GM23338 (cell line): ENCODE results near the gene LONRF3.

Experiments used
- EZH2 ChIP-seq: fragments of 200-600 bp; sonication (generic); IDR thresholded peaks from one replicate; pipeline ENCODE4 v1.8.0; 2017; ENCODE audit warnings: antibody characterized with exemption, mild to moderate bottlenecking, low read depth; ENCODE audit not compliant: unreplicated experiment
- JUNB ChIP-seq: IDR thresholded peaks from one replicate; pipeline ENCODE4 v1.6.1; 2016; ENCODE audit warnings: antibody characterized with exemption; ENCODE audit not compliant: unreplicated experiment
- NANOG ChIP-seq: IDR thresholded peaks from 2 replicates; pipeline ENCODE4 v1.6.1; 2016; ENCODE audit warnings: antibody characterized with exemption, borderline replicate concordance
- POLR2AphosphoS5 ChIP-seq: IDR thresholded peaks from 2 replicates; pipeline ENCODE4 v1.6.1; 2016; ENCODE audit warnings: antibody characterized with exemption, low read depth
- STAT1 ChIP-seq: IDR thresholded peaks from one replicate; pipeline ENCODE4 v1.6.1; 2016; ENCODE audit warnings: antibody characterized with exemption; ENCODE audit not compliant: unreplicated experiment
- TF ChIP-seq, protein P1 (sequence below), 2 experiments: fragments of 200-600 bp in 1 of 2; sonication (generic) in 1 of 2; conservative IDR thresholded peaks; 2 replicates each; pipeline versions ENCODE4 v1.5.1 to v1.6.1; 2016 to 2017; ENCODE audit warnings: antibody characterized with exemption in 2 of 2, low read depth in 2 of 2, mild to moderate bottlenecking in 2 of 2, moderate library complexity in 1 of 2
- TF ChIP-seq, protein P2 (sequence below): IDR thresholded peaks from one replicate; pipeline ENCODE4 v1.6.1; 2018; ENCODE audit warnings: antibody characterized with exemption; ENCODE audit not compliant: unreplicated experiment

- TF ChIP-seq POLR2AphosphoS5 (no peak), JUNB (no peak), EZH2 (no peak), NANOG (no peak), STAT1 (no peak)
- TF ChIP-seq, protein P1, sequence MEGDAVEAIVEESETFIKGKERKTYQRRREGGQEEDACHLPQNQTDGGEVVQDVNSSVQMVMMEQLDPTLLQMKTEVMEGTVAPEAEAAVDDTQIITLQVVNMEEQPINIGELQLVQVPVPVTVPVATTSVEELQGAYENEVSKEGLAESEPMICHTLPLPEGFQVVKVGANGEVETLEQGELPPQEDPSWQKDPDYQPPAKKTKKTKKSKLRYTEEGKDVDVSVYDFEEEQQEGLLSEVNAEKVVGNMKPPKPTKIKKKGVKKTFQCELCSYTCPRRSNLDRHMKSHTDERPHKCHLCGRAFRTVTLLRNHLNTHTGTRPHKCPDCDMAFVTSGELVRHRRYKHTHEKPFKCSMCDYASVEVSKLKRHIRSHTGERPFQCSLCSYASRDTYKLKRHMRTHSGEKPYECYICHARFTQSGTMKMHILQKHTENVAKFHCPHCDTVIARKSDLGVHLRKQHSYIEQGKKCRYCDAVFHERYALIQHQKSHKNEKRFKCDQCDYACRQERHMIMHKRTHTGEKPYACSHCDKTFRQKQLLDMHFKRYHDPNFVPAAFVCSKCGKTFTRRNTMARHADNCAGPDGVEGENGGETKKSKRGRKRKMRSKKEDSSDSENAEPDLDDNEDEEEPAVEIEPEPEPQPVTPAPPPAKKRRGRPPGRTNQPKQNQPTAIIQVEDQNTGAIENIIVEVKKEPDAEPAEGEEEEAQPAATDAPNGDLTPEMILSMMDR (conservative IDR thresholded peaks at IDR 0.05; ENCODE audit: low read depth in 2 of 2) = no peak
- TF ChIP-seq, protein P2, sequence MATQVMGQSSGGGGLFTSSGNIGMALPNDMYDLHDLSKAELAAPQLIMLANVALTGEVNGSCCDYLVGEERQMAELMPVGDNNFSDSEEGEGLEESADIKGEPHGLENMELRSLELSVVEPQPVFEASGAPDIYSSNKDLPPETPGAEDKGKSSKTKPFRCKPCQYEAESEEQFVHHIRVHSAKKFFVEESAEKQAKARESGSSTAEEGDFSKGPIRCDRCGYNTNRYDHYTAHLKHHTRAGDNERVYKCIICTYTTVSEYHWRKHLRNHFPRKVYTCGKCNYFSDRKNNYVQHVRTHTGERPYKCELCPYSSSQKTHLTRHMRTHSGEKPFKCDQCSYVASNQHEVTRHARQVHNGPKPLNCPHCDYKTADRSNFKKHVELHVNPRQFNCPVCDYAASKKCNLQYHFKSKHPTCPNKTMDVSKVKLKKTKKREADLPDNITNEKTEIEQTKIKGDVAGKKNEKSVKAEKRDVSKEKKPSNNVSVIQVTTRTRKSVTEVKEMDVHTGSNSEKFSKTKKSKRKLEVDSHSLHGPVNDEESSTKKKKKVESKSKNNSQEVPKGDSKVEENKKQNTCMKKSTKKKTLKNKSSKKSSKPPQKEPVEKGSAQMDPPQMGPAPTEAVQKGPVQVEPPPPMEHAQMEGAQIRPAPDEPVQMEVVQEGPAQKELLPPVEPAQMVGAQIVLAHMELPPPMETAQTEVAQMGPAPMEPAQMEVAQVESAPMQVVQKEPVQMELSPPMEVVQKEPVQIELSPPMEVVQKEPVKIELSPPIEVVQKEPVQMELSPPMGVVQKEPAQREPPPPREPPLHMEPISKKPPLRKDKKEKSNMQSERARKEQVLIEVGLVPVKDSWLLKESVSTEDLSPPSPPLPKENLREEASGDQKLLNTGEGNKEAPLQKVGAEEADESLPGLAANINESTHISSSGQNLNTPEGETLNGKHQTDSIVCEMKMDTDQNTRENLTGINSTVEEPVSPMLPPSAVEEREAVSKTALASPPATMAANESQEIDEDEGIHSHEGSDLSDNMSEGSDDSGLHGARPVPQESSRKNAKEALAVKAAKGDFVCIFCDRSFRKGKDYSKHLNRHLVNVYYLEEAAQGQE = no peak
Measured at GRCh38 chrX:118983513-118983912, 9.1 kb downstream of the LONRF3 start.
